ENCODE data around the gene PRUNE2. TPM values are rescaled to one million over a fixed set of nuclear protein-coding genes. Genes with fewer than 3 reads are reported as not detected.

PRUNE2 gene
- total RNA-seq, 1 donor from 2014 or later = 63.8 TPM

GRCh38 chr9:76588316-76588715, 317.6 kb downstream of the PRUNE2 start:
- no peak overlapping the region for H3K4me3 Mint-ChIP-seq (ENCODE audit: unreplicated experiment)
- H3K27me3 Mint-ChIP-seq (ENCODE audit: unreplicated experiment) = no peaks in the 10 kb centered on the region
- no peak overlapping the region for H3K27ac Mint-ChIP-seq (ENCODE audit: unreplicated experiment)
- H3K4me1 Mint-ChIP-seq (ENCODE audit: low read depth, unreplicated experiment) = no peaks in the 10 kb centered on the region
- no peaks in the 10 kb centered on the region for H3K9me3 Mint-ChIP-seq (ENCODE audit: unreplicated experiment)
- no peak for DNase-seq
- TF ChIP-seq CTCF (IDR thresholded peaks at IDR 0.05; ENCODE audit: partially characterized antibody, unreplicated experiment) = no peak
- H3K36me3 Mint-ChIP-seq (ENCODE audit: unreplicated experiment) = no peaks in the 10 kb centered on the region

- Mint-ChIP-seq H3K36me3 (ENCODE audit: unreplicated experiment) (no peaks in the 10 kb centered on the region), H3K27me3 (ENCODE audit: unreplicated experiment) (no peaks in the 10 kb centered on the region), H3K4me3 (ENCODE audit: unreplicated experiment) (no peak overlapping the region), H3K4me1 (ENCODE audit: low read depth, unreplicated experiment) (no peaks in the 10 kb centered on the region), H3K9me3 (ENCODE audit: unreplicated experiment) (no peaks in the 10 kb centered on the region), H3K27ac (ENCODE audit: unreplicated experiment) (no peak overlapping the region)
- DNase-seq = no peak
- no peak for TF ChIP-seq CTCF (IDR thresholded peaks at IDR 0.05; ENCODE audit: partially characterized antibody, unreplicated experiment)
Observed at GRCh38 chr9:76586390-76587314, 319.3 kb downstream of the PRUNE2 start.

- no peak for TF ChIP-seq CTCF (IDR thresholded peaks at IDR 0.05; ENCODE audit: partially characterized antibody, unreplicated experiment)
- H3K4me1 Mint-ChIP-seq (ENCODE audit: low read depth, unreplicated experiment) = no peaks in the 10 kb centered on the region
- no peak overlapping the region for H3K27ac Mint-ChIP-seq (ENCODE audit: unreplicated experiment)
- no peaks in the 10 kb centered on the region for H3K27me3 Mint-ChIP-seq (ENCODE audit: unreplicated experiment)
- H3K4me3 Mint-ChIP-seq (ENCODE audit: unreplicated experiment) = no peak overlapping the region
- DNase-seq = no peak
- no peaks in the 10 kb centered on the region for H3K9me3 Mint-ChIP-seq (ENCODE audit: unreplicated experiment)
- H3K36me3 Mint-ChIP-seq (ENCODE audit: unreplicated experiment) = no peaks in the 10 kb centered on the region
Observed at GRCh38 chr9:76585487-76586389, 320.2 kb downstream of the PRUNE2 start.

- Mint-ChIP-seq H3K4me1 (ENCODE audit: low read depth, unreplicated experiment) (no peaks in the 10 kb centered on the region), H3K27me3 (ENCODE audit: unreplicated experiment) (no peaks in the 10 kb centered on the region), H3K36me3 (ENCODE audit: unreplicated experiment) (no peaks in the 10 kb centered on the region), H3K27ac (ENCODE audit: unreplicated experiment) (no peak overlapping the region), H3K9me3 (ENCODE audit: unreplicated experiment) (no peaks in the 10 kb centered on the region), H3K4me3 (ENCODE audit: unreplicated experiment) (no peak overlapping the region)
- no peak for TF ChIP-seq CTCF (IDR thresholded peaks at IDR 0.05; ENCODE audit: partially characterized antibody, unreplicated experiment)
- DNase-seq = no peak
Observed at GRCh38 chr9:76583256-76583655, 322.7 kb downstream of the PRUNE2 start.
